B cell (primary cell): ENCODE data around the gene NOL6. TPM values are rescaled to one million over a fixed set of nuclear protein-coding genes. Genes with fewer than 3 reads are reported as not detected.

ENCODE experiments used
- ATAC-seq: fragments of 200-7000 bp; cut with Tn5 transposase; one replicate; pipeline ENCODE4 v1.10.0; 2021; ENCODE audit warnings: low read depth, mild to moderate bottlenecking, moderate number of reproducible peaks, moderate library complexity
- CTCF ChIA-PET: fragments of 350-600 bp; sonication (Branson Sonifier 250); formaldehyde crosslinking; loops from one replicate; lab custom pipeline; 2021; ENCODE audit warnings: antibody characterized with exemption, inconsistent platforms; lab: Charles Lee
- POLR2A ChIA-PET: fragments of 350-600 bp; sonication (Branson Sonifier 250); formaldehyde crosslinking; loops from one replicate; lab custom pipeline; 2021; ENCODE audit warnings: antibody characterized with exemption; lab: Charles Lee
- DNase-seq: peaks from one replicate; pipeline ENCODE4 v3.0.0; 2013
- H2AFZ ChIP-seq: 2 replicates; pipeline ENCODE4 v1.6.1; 2012; ENCODE audit warnings: mild to moderate bottlenecking, low read depth, low read length; ENCODE audit not compliant: insufficient read depth, poor library complexity, severe bottlenecking
- H3K27ac ChIP-seq, 2 donors: 1 replicate in 1 of 2; 2 replicates in 1 of 2; pipeline ENCODE4 v1.5.1; 2012 to 2013; ENCODE audit warnings: low read length in 2 of 2, mild to moderate bottlenecking in 2 of 2, moderate library complexity in 1 of 2
- H3K27me3 ChIP-seq, 4 experiments: fragments of 200-600 bp in 1 of 4; sonication (generic) in 1 of 4; replicated peaks in 1 of 4; 1 replicate in 2 of 4; 2 replicates in 2 of 4; pipeline versions ENCODE4 v1.6.1 to v1.7.0; 2013 to 2016; ENCODE audit warnings: low read length in 3 of 4, mild to moderate bottlenecking in 2 of 4, mixed read lengths in 1 of 4, moderate library complexity in 1 of 4; ENCODE audit not compliant: insufficient read depth in 4 of 4, control insufficient read depth in 3 of 4; ENCODE audit errors: control extremely low read depth in 1 of 4
- H3K36me3 ChIP-seq, 2 experiments: replicated peaks in 1 of 2; 1 replicate in 1 of 2; 2 replicates in 1 of 2; pipeline versions ENCODE4 v1.6.1 to v1.7.1; 2013; ENCODE audit warnings: low read length in 1 of 2; ENCODE audit not compliant: insufficient read depth in 2 of 2, control insufficient read depth in 1 of 2; ENCODE audit errors: control extremely low read depth in 1 of 2, extremely low read depth in 1 of 2
- H3K4me1 ChIP-seq, 2 donors: fragments of 200-600 bp in 1 of 2; sonication (generic) in 1 of 2; 1 replicate in 1 of 2; 2 replicates in 1 of 2; pipeline versions ENCODE4 v1.5.1 to v1.6.1; 2013 to 2017; ENCODE audit warnings: low read length in 2 of 2; ENCODE audit not compliant: control insufficient read depth in 2 of 2, insufficient read depth in 2 of 2
- H3K4me2 ChIP-seq: replicated peaks from 2 replicates; pipeline ENCODE3; 2012; ENCODE audit warnings: mild to moderate bottlenecking, low read depth, low read length; ENCODE audit not compliant: poor library complexity, severe bottlenecking
- H3K4me3 ChIP-seq, 5 experiments: fragments of 200-600 bp in 1 of 5; sonication (generic) in 1 of 5; 1 replicate in 3 of 5; 2 replicates in 2 of 5; pipeline versions ENCODE4 v1.5.1 to v1.7.0; 2011 to 2016; ENCODE audit warnings: low read length in 4 of 5, mild to moderate bottlenecking in 4 of 5, low read depth in 2 of 5, control low read depth in 1 of 5, moderate library complexity in 1 of 5; ENCODE audit not compliant: insufficient read depth in 1 of 5; ENCODE audit errors: control extremely low read depth in 1 of 5, extremely low read depth in 1 of 5
- H3K79me2 ChIP-seq: fragments of 200-600 bp; sonication (generic); one replicate; pipeline ENCODE4 v1.6.0; 2016; ENCODE audit warnings: low read length; ENCODE audit not compliant: control insufficient read depth, insufficient read depth
- H3K9ac ChIP-seq: fragments of 200-600 bp; sonication (generic); 2 replicates; pipeline ENCODE4 v1.6.1; 2017; ENCODE audit warnings: mild to moderate bottlenecking, low read length, moderate library complexity
- H3K9me3 ChIP-seq, 3 donors: one replicate each; pipeline versions ENCODE4 v1.6.1 to v1.7.1; 2013; ENCODE audit warnings: low read length in 2 of 3; ENCODE audit not compliant: control insufficient read depth in 2 of 3, insufficient read depth in 1 of 3; ENCODE audit errors: control extremely low read depth in 1 of 3
- H4K20me1 ChIP-seq: 2 replicates; pipeline ENCODE4 v1.6.0; 2012; ENCODE audit warnings: mild to moderate bottlenecking, low read length; ENCODE audit not compliant: insufficient read depth, control insufficient read depth, poor library complexity, severe bottlenecking
- H3K27ac Mint-ChIP-seq: one replicate; pipeline ENCODE4 v1.8.0; 2021; ENCODE audit warnings: mixed read lengths
- H3K27me3 Mint-ChIP-seq: one replicate; pipeline ENCODE4 v1.8.0; 2021; ENCODE audit warnings: mixed read lengths
- H3K4me1 Mint-ChIP-seq: one replicate; pipeline ENCODE4 v1.8.0; 2021; ENCODE audit warnings: mixed read lengths
- H3K4me3 Mint-ChIP-seq: one replicate; pipeline ENCODE4 v1.8.0; 2021; ENCODE audit warnings: mixed read lengths
- H3K9me3 Mint-ChIP-seq: one replicate; pipeline ENCODE4 v1.8.0; 2022; ENCODE audit warnings: mixed read lengths; ENCODE audit not compliant: insufficient read depth
- EZH2 ChIP-seq: IDR thresholded peaks from 2 replicates; pipeline ENCODE4 v1.6.1; 2012; ENCODE audit warnings: borderline replicate concordance, low read depth, mild to moderate bottlenecking, moderate library complexity, low read length; ENCODE audit not compliant: insufficient read depth, poor library complexity, severe bottlenecking
- WGBS: methylation state at CpG from one replicate; pipeline ENCODE4 v1.1.5; 2013; ENCODE audit warnings: missing lambda C conversion rate; ENCODE audit not compliant: insufficient coverage; 5-methylcytosine and 5-hydroxymethylcytosine counted together
- intact Hi-C: fragments of 100-400 bp; cut with micrococcal nuclease; formaldehyde crosslinking; loops from one replicate; pipeline ENCODE4 v1.10.0; 2022
- polyA plus RNA-seq: library from polyadenylated mRNA; depleted of rRNA; stranded (reverse); fragments of >200 nt; gene quantifications from 2 replicates; pipeline ENCODE4 v1.2.3, GENCODE V29; 2012
- total RNA-seq, 2 donors: library from RNA; stranded (reverse); fragments of 120-200 nt in 1 of 2; gene quantifications; 1 replicate in 1 of 2; 2 replicates in 1 of 2; pipeline versions ENCODE4 v1.2.3 to v1.2.4, GENCODE V29; 2013 to 2022
- TF ChIP-seq, protein P1 (sequence below): fragments of 200-600 bp; IDR thresholded peaks from one replicate; pipeline ENCODE4 v1.8.0; 2022; ENCODE audit warnings: antibody characterized with exemption, mild to moderate bottlenecking

The NOL6 gene
- total and polyA plus RNA-seq, 2 donors (not counting 1 experiment from before 2014, with no cell fraction given): 31.8 to 40.1 TPM

DNA sequence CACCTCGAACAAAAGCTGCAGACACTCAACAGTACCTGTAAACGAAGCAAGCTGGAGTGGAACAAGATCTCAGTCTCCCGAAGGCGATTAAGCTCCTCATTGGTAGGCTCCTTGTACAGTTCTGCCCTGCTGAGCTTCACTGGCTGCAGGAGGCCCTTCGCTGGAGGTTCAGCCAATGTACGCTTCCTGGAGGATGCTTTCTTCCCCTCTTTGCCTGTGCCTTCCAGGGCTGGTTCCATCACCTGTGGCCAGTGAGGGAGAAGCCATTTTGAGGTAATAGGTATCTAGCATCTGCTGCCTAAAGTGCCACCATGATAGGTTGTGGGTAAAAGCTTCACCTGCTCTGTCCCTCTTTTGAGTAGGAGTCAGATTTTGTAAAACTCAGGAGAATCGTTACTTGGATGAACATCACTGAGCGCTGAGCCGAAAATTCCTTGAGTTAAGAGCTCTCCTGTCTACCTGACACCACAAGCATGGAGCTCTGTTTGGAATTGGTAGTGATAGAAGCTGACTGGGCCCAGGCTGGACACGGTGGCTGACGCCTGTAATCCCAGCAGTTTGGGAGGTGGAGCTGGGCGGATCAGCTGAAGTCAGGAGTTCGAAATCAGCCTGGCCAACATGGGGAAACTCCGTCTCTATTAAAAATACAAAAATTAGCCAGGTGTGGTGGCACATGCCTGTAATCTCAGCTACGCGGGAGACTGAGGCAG, 1.4 kb downstream of the NOL6 start:
- Mint-ChIP-seq H3K27me3 (no peaks in the 10 kb centered on the region), H3K9me3 (no peaks in the 10 kb centered on the region), H3K4me1 (peaks cover 28% of the 10 kb centered on the region), H3K27ac (no peak overlapping the region), H3K4me3 (peak overlapping the region; percentile 53)
- peaks cover 27% of the 10 kb centered on the region for H3K79me2 ChIP-seq
- peaks cover 17 to 22% of the 10 kb centered on the region in 2 donors for H3K4me1 ChIP-seq
- no peaks in the 10 kb centered on the region for H3K9me3 ChIP-seq
- H3K27ac ChIP-seq: no peak overlapping the region
- peak overlapping the region; percentile 88 for H3K4me2 ChIP-seq
- peaks cover 0 to 40% of the 10 kb centered on the region in 2 experiments for H3K36me3 ChIP-seq
- 96% methylated on average over 12 of the region's 16 CpGs for WGBS
- H3K27me3 ChIP-seq: no peaks in the 10 kb centered on the region
- DNase-seq (no peak), ATAC-seq (no peak)
- peak overlapping the region in 1 of 5 experiments; percentile 98 for H3K4me3 ChIP-seq
- peak overlapping the region; percentile 99 for H3K9ac ChIP-seq
- H2AFZ ChIP-seq: no peak overlapping the region
- ChIA-PET POLR2A (no interaction called here), CTCF (interaction anchor here (1.8 kb wide), 1 partner anchor 97 kb away, joined by 8 read pairs; no protein-coding TSS in a partner anchor)
- peaks cover 9% of the 10 kb centered on the region for H4K20me1 ChIP-seq
- intact Hi-C loops: loop anchor here (5.0 to 10.0 kb wide), 5 partner anchors 208 to 902 kb away; partner anchors contain the start of genes BAG1, CHMP5, DNAJA1 and KIF24
- TF ChIP-seq, protein P1, sequence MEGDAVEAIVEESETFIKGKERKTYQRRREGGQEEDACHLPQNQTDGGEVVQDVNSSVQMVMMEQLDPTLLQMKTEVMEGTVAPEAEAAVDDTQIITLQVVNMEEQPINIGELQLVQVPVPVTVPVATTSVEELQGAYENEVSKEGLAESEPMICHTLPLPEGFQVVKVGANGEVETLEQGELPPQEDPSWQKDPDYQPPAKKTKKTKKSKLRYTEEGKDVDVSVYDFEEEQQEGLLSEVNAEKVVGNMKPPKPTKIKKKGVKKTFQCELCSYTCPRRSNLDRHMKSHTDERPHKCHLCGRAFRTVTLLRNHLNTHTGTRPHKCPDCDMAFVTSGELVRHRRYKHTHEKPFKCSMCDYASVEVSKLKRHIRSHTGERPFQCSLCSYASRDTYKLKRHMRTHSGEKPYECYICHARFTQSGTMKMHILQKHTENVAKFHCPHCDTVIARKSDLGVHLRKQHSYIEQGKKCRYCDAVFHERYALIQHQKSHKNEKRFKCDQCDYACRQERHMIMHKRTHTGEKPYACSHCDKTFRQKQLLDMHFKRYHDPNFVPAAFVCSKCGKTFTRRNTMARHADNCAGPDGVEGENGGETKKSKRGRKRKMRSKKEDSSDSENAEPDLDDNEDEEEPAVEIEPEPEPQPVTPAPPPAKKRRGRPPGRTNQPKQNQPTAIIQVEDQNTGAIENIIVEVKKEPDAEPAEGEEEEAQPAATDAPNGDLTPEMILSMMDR: no peak
- no peak for TF ChIP-seq EZH2

DNA sequence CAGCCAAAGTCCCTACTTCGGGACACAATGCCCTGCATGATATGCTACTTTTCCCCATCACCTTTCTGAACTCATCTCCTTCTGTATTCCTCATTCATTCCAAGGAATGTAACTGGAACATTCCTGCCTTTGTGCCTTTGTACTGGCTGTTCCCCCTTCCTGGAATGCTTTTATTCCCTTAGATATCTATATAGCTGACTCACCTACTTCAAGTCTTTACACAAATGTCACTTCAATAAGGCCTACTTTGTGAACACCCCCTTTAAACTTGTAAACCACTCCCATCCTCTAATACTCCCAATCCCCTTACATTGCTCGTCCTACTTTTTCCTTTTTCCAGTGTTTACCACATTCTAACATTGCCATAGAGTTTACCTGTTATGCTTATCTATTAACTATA, 2.4 kb downstream of the NOL6 start:
- H3K9me3 ChIP-seq: no peaks in the 10 kb centered on the region
- H3K27me3 Mint-ChIP-seq: no peaks in the 10 kb centered on the region
- no peaks in the 10 kb centered on the region for H3K27me3 ChIP-seq
- H4K20me1 ChIP-seq: peaks cover 9% of the 10 kb centered on the region
- ChIA-PET POLR2A (no interaction called here), CTCF (no interaction called here)
- no peak overlapping the region for H2AFZ ChIP-seq
- WGBS: 100% methylated on average over 1 of the region's 2 CpGs
- no peak overlapping the region for H3K4me3 ChIP-seq
- DNase-seq: no peak
- peaks cover 27% of the 10 kb centered on the region for H3K79me2 ChIP-seq
- no peak for ATAC-seq
- peak overlapping the region; percentile 12 for H3K4me3 Mint-ChIP-seq
- no peak overlapping the region for H3K27ac ChIP-seq
- H3K4me1 Mint-ChIP-seq: peaks cover 28% of the 10 kb centered on the region
- H3K9ac ChIP-seq: no peak overlapping the region
- no peak overlapping the region for H3K4me2 ChIP-seq
- H3K4me1 ChIP-seq: peaks cover 17 to 22% of the 10 kb centered on the region in 2 donors
- TF ChIP-seq, protein P1: no peak
- TF ChIP-seq EZH2: no peak
- peaks cover 0 to 50% of the 10 kb centered on the region in 2 experiments for H3K36me3 ChIP-seq
- no peaks in the 10 kb centered on the region for H3K9me3 Mint-ChIP-seq
- intact Hi-C loops: loop anchor here (5.0 to 10.0 kb wide), 5 partner anchors 207 to 903 kb away; partner anchors contain the start of genes BAG1, CHMP5, DNAJA1 and KIF24
- H3K27ac Mint-ChIP-seq: no peak overlapping the region
